Measurements from ENCODE around the gene PEAK1. TPM values are rescaled to one million over a fixed set of nuclear protein-coding genes. Genes with fewer than 3 reads are reported as not detected.

PEAK1 gene
- total and polyA plus RNA-seq, 10 of the 15 experiments (the other 5 are each of a cell fraction or from before 2014, with no cell fraction given): 0.62 to 24.2 (median 11.2) TPM

DNA sequence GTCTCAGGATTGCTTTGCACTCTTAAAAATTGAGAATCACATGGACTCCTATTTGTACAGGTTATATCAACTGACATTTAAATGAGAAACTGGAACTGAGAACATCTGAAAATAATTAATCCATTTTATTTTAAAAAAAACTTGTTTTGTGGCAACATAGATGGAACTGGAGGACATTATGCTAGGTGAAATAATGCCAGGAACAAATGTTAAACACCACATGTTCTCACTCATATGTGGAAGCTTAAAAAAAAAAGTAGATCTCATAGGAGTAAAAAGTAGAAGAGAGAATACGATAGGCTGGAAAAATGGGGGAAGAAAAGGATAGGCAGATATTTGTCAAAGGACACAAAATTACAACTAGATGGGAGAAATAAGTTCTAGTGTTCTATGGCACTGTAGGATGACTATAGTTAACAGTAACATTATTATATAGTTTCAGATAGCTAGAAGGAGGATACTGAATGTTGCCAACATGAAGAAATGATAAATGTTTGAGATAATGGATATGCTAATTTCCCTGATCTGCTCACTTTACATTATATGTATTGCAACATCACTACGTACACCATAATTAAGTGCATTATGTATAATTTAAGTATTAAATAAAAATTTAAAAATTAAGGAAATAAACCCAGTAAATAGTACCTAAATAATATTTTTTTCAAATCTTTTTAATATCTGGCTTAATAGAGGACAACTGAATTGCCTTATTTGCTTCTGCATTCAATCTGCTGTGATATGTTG is 248.5 kb downstream of the PEAK1 start (continued):
- TF ChIP-seq, protein P1, sequence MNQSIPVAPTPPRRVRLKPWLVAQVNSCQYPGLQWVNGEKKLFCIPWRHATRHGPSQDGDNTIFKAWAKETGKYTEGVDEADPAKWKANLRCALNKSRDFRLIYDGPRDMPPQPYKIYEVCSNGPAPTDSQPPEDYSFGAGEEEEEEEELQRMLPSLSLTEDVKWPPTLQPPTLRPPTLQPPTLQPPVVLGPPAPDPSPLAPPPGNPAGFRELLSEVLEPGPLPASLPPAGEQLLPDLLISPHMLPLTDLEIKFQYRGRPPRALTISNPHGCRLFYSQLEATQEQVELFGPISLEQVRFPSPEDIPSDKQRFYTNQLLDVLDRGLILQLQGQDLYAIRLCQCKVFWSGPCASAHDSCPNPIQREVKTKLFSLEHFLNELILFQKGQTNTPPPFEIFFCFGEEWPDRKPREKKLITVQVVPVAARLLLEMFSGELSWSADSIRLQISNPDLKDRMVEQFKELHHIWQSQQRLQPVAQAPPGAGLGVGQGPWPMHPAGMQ (IDR thresholded peaks at IDR 0.05; ENCODE audit: borderline replicate concordance): no peak
- TF ChIP-seq PAX8 (IDR thresholded peaks at IDR 0.05) (no peak), MYB (IDR thresholded peaks at IDR 0.05; ENCODE audit: borderline replicate concordance, low read depth, low read length) (no peak), CHD4 (IDR thresholded peaks at IDR 0.05) (no peak), TBL1XR1 (IDR thresholded peaks at IDR 0.05; ENCODE audit: low read depth, low read length) (no peak), SMC3 (IDR thresholded peaks at IDR 0.05; ENCODE audit: borderline replicate concordance, low read length) (no peak), ZNF207 (IDR thresholded peaks at IDR 0.05; ENCODE audit: borderline replicate concordance) (no peak)
- TF ChIP-seq, protein P2, sequence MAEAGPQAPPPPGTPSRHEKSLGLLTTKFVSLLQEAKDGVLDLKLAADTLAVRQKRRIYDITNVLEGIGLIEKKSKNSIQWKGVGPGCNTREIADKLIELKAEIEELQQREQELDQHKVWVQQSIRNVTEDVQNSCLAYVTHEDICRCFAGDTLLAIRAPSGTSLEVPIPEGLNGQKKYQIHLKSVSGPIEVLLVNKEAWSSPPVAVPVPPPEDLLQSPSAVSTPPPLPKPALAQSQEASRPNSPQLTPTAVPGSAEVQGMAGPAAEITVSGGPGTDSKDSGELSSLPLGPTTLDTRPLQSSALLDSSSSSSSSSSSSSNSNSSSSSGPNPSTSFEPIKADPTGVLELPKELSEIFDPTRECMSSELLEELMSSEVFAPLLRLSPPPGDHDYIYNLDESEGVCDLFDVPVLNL (IDR thresholded peaks at IDR 0.05; ENCODE audit: low read depth, low read length): no peak

DNA sequence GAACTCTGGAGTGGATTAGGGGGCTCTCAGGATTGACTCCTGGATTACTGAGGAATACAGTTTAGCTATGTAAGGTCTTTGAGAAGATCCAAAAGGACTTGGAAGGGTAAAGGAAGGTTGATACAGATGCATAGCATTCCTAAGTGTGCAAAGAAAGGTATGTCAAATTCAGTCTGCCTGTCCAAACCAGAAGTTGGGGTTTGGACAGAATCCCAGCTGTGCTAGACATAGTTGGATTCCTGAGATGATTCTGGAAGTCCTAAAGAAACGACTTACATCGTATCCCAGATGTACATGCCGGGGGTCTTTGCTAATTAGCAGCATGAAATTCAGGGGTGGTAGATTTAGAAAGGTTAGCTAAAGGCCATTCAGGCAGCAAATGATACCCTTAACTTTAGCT is 251.3 kb downstream of the PEAK1 start:
- in situ Hi-C loops (cut with MboI): no loop called here
- ChIA-PET SMC1A (ENCODE audit: uncharacterized antibody, unreplicated experiment) (interaction anchor here (1.8 to 4.6 kb wide), 2 partner anchors 12 to 18 kb away, joined by 6 to 25 read pairs; no protein-coding TSS in a partner anchor), CTCF (interaction anchor here (1.0 to 4.5 kb wide), 2 partner anchors 11 to 14 kb away, joined by 3 to 25 read pairs; no protein-coding TSS in a partner anchor), POLR2A (interaction anchor here (1.6 kb wide), 1 partner anchor 10 kb away, joined by 4 read pairs; no protein-coding TSS in a partner anchor), RAD21 (ENCODE audit: unreplicated experiment) (interaction anchor here (1.0 kb wide), 1 partner anchor 374 kb away, joined by 3 read pairs; no protein-coding TSS in a partner anchor)
- intact Hi-C loops (cut with micrococcal nuclease; ENCODE audit: unreplicated experiment): no loop called here
- FAIRE-seq: no peak
- no TSS peak for BruUV-seq (replicated peaks)
- no peak for ATAC-seq
- H3K4me1 ChIP-seq (ENCODE audit: control insufficient read depth, insufficient read depth, low read length): no peaks in the 10 kb centered on the region
- H2AFZ ChIP-seq (ENCODE audit: control insufficient read depth, low read depth, low read length): no peak overlapping the region
- H3K9ac ChIP-seq (ENCODE audit: control insufficient read depth, insufficient read depth, low read length): no peak overlapping the region
- no peak overlapping the region for H3K4me2 ChIP-seq (ENCODE audit: control insufficient read depth, insufficient read depth)
- H4K20me1 ChIP-seq (ENCODE audit: control insufficient read depth, insufficient read depth): no peaks in the 10 kb centered on the region
- 66% methylated on average over 3 of the region's 3 CpGs for WGBS (ENCODE audit: insufficient coverage, insufficient replicate concordance, low lambda C conversion rate, missing lambda C conversion rate)
- no peaks in the 10 kb centered on the region for H3K9me3 ChIP-seq (replicated peaks; ENCODE audit: control insufficient read depth, insufficient read depth, low read length)
- H3K27ac ChIP-seq (ENCODE audit: control insufficient read depth, insufficient read depth): no peak overlapping the region
- no peaks in the 10 kb centered on the region for H3K27me3 ChIP-seq (replicated peaks in 1 of 2; ENCODE audit: control insufficient read depth in 2 of 2, insufficient read depth in 2 of 2, low read length in 1 of 2)
- no peaks in the 10 kb centered on the region for H3K36me3 ChIP-seq (ENCODE audit: control insufficient read depth in 2 of 2, insufficient read depth in 2 of 2, low read length in 1 of 2)
- no peak for DNase-seq (ENCODE audit: low read depth, low spot score)
- H3K79me2 ChIP-seq (ENCODE audit: control insufficient read depth, insufficient read depth, low read length): no peaks in the 10 kb centered on the region
- no peak overlapping the region for H3K4me3 ChIP-seq
- TF ChIP-seq CEBPB (IDR thresholded peaks at IDR 0.05; ENCODE audit: borderline replicate concordance in 1 of 2, low read depth in 2 of 2, low read length in 2 of 2): no peak
- TF ChIP-seq, protein P3, sequence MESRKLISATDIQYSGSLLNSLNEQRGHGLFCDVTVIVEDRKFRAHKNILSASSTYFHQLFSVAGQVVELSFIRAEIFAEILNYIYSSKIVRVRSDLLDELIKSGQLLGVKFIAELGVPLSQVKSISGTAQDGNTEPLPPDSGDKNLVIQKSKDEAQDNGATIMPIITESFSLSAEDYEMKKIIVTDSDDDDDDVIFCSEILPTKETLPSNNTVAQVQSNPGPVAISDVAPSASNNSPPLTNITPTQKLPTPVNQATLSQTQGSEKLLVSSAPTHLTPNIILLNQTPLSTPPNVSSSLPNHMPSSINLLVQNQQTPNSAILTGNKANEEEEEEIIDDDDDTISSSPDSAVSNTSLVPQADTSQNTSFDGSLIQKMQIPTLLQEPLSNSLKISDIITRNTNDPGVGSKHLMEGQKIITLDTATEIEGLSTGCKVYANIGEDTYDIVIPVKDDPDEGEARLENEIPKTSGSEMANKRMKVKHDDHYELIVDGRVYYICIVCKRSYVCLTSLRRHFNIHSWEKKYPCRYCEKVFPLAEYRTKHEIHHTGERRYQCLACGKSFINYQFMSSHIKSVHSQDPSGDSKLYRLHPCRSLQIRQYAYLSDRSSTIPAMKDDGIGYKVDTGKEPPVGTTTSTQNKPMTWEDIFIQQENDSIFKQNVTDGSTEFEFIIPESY (IDR thresholded peaks at IDR 0.05): no peak
- TF ChIP-seq, protein P4, sequence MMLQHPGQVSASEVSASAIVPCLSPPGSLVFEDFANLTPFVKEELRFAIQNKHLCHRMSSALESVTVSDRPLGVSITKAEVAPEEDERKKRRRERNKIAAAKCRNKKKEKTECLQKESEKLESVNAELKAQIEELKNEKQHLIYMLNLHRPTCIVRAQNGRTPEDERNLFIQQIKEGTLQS (IDR thresholded peaks at IDR 0.05; ENCODE audit: borderline replicate concordance, extremely low read depth, low read depth, low read length): no peak
- TF ChIP-seq CBX5 (IDR thresholded peaks at IDR 0.05; ENCODE audit: low read depth): no peak
- no peak for TF ChIP-seq DPF2 (IDR thresholded peaks at IDR 0.05)
- TF ChIP-seq JUND (IDR thresholded peaks at IDR 0.05; ENCODE audit: low read depth, low read length): no peak

Measured in GM12878 (cell line).